ENCODE measurements around the gene PRXL2B.
"Not testable (repeated sequence)": the region's sequence is repeated elsewhere in the genome, so short reads cannot be mapped to it uniquely, and the experiment has no call there.

Gene PRXL2B

DNA sequence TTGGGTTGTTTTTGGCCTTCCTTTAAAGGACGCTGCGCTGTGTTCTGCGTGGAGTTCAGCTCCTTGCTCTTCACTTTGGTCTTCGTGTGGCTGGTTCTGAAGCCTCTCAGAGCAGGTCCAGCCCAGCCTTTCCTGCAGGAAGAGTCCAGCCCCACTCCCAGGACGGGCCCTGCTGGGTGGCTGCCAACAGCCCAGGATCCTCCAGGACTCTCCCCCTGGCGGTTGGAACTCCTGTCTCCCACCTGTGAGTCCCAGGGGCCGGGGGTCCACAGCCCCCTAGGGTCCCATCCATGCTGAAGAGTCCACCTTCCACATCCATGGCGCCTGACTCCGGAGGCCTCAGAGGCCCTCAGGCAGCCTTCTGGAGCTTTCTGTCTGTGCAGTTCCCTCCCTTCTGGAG is 35.0 kb upstream of the PRXL2B start:
- not testable (repeated sequence) for DNase-seq

- DNase-seq: no peak
Measured at GRCh38 chr1:2552189-2552588, 34.4 kb upstream of the PRXL2B start.

GRCh38 chr1:2553076-2553475 is 33.5 kb upstream of the PRXL2B start:
- DNase-seq: not testable (repeated sequence)

DNA sequence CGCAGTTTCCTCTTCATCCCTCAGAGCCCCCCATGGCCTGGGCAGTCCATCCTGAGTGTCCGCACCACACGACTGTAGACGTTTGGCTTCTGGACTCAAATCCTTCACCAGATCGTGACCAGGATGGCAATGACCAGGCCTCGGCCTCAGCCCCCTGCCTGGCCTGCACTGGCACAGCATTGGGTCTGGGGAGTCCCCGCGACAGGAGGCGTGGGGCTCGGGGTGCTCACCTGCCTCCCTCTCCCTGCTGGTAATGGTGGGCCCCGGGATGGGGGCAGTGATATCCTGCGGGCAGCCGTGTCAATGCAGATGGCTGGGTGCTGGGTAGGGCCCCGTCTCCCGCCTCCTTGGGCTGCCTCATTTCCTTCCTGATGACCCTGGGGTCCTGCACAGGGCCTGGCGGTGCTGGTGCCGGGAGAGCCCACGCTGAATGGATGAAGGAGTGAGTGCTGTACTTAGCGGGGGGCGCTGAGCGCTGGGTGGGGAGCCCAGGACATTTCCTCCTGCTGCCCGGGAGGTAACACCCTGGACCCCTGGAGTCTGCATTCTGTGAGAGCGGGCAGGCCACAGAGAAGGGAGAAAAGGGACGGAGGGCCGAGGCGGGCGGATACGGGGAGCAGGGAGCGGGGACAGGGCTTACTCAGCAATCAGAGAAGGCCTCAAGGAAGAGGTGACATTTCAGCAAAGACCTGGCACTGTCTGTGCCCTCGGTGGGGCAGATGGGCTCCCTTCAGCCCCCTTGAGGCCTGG is 32.5 kb upstream of the PRXL2B start:
- DNase-seq: no peak

DNA sequence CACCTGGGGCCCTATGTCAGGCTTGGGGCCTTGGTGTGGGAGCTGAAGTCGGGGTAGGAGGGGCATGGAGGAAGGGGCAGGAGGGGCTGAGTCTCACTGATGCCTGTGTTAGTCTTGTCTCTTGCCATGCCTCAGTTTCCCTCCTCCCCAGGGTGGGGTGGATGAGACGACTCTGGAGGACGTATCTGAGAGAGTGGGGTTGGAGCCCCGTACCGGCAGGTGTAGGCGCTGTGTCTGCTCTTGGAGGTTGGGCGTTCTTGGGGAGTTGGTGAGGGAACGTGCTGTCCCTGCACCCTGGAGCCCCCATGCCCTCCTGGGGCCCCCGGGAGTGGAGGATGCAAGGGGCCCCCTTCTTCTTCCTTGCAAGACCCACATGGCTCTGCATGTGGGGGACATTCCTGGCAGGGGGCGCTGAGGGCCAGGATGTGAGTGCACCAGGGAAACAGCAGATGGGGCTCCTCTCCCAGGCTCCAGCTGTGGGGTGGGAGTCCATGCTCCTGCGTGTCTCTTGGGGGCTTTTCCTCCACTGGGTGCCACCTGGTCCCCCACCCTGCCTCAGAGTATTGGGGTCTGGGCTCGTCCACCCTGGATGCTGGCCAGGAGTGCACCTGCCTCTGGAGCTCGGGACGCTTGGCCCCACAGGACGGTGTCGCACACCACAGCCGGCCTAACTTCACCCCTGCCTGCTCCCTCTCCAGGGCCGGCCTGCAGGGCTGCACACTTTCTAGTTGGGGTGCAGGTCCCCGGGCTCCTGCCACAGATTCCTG is 31.8 kb upstream of the PRXL2B start:
- peak; percentile 46 for DNase-seq

DNA sequence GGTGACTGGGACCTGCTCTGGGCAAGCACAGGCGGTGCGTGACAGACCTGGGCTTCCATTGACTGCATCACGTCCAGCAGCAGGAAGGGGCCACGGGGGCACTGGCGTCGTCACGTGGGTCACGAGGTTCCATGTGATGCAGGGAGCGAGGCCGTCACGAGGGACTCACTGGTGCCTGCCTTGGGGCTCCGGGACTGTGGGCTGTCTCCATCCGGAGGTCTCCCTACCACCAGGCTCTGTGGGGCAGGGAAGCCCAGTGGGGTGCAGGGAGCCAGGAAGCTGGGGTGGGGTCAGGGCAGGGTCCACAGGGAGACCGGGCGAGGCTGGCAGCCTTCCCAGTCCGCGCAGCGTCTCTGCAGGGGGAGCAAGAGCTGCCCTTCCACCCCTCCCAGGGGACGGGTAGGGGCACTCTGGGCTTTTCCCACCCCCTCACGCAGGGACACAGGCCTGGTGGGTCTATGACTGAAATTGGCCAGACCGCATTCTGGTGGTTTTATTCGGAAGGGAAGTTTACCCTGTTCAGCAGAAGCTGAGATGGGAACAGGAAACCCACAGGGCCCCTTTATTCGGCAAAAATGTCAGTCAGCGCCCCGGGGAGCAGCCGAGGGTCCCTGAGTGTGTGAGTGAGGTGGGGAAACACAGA is 30.8 kb upstream of the PRXL2B start:
- peak; percentile 87 for DNase-seq

DNA sequence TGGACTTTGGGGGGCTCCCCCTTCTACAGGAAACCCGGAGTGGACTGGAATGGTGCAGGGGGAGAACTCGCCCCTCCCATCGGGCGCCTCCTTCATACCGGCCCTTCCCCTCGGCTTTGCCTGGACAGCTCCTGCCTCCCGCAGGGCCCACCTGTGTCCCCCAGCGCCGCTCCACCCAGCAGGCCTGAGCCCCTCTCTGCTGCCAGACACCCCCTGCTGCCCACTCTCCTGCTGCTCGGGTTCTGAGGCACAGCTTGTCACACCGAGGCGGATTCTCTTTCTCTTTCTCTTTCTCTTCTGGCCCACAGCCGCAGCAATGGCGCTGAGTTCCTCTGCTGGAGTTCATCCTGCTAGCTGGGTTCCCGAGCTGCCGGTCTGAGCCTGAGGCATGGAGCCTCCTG is 30.3 kb upstream of the PRXL2B start, which contains the start of gene TNFRSF14:
TNFRSF14 (plus strand) TSS at position 95 of the 401 bp plus-strand sequence; CDS start at position 389, 294 bp downstream.
- DNase-seq: peak; percentile 68

GRCh38 chr1:2556678-2557481 is 29.7 kb upstream of the PRXL2B start:
- DNase-seq: no peak

DNA sequence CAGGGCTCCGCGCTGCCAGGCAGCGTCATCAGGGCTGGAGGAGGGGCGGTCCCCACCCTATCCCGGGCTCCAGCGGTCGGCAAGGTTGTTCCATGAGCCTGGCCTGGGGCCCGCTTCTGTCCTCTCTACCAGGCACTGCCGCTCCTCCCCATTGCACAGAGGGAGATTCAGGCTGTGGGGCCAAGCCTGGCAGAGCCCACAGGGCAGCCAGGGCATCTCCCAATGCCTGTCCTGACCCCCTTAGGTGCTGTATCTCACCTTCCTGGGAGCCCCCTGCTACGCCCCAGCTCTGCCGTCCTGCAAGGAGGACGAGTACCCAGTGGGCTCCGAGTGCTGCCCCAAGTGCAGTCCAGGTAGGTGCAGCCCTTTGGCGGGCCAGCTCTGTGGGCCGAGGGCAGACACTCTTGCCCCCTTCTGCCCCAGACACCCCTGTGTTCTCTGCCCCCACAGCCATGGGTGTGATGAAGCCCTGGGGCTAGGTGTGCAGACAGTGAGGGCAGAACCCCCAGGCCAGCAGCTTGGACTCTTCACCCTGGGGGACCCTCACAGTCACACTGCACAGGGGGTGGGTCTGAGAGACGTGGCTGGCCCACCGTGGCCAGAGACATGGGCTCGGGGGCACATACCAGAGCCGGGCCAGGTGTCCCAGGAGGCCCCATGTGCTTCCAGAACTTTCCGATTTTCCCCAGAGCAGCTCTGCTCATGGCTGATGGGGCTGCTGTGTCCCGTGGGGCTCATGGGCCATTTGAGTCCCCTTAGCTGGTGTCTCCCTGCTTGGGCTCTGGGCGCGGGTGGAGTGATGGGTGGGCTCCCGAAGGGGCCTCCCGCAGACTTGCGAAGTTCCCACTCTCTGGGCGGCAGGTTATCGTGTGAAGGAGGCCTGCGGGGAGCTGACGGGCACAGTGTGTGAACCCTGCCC is 28.8 kb upstream of the PRXL2B start:
- DNase-seq: no peak

DNA sequence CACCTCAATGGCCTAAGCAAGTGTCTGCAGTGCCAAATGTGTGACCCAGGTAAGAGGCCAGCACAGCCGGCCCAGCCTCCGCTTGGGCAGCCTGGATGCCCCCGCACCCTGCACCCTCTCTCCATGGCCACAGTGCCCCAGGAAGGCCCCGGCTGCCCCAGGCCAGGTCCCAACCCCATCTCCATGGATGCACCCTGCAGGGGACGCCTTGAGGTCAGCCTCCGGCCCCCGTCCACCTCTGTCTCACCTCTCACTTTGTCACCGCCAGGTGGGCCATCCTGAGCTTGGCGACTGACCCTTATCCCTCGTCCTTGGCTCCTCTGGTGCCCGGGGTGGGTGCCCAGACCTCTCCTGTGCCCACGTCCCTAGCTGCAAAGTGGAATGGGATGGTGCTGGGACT is 28.2 kb upstream of the PRXL2B start:
- no peak for DNase-seq

- DNase-seq: no peak
Measured at GRCh38 chr1:2558861-2559260, 27.7 kb upstream of the PRXL2B start.

DNA sequence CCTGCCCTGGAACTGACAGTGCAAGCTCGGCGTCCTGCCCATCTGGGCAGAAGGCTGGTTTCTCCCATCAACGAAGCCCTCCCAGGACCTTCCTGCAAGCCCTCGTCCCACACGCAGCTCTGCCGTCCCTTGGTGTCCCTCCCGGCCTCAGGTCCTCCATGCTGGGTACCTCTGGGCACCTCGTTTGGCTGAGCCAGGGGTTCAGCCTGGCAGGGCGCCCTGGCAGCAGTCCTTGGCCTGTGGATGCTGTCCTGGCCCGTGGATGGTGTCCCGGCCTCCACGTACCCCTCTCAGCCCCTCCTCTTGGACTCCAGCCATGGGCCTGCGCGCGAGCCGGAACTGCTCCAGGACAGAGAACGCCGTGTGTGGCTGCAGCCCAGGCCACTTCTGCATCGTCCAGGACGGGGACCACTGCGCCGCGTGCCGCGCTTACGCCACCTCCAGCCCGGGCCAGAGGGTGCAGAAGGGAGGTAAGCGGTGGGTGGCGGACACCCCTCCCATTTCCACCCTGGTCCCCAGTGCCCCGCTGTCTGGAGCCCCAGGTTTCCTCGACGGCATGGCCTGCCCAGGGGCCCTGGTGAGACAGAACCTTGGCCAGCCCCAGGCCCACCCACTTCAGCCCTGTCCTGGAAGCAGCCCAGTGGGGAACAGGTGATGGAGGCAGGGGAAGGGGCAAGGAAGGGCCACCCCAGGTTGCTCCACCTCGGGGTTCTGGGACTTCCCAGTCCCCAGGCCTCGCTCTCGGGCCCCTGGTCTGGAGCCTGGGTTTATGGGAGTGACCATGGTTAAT is 26.9 kb upstream of the PRXL2B start:
- no peak for DNase-seq

DNA sequence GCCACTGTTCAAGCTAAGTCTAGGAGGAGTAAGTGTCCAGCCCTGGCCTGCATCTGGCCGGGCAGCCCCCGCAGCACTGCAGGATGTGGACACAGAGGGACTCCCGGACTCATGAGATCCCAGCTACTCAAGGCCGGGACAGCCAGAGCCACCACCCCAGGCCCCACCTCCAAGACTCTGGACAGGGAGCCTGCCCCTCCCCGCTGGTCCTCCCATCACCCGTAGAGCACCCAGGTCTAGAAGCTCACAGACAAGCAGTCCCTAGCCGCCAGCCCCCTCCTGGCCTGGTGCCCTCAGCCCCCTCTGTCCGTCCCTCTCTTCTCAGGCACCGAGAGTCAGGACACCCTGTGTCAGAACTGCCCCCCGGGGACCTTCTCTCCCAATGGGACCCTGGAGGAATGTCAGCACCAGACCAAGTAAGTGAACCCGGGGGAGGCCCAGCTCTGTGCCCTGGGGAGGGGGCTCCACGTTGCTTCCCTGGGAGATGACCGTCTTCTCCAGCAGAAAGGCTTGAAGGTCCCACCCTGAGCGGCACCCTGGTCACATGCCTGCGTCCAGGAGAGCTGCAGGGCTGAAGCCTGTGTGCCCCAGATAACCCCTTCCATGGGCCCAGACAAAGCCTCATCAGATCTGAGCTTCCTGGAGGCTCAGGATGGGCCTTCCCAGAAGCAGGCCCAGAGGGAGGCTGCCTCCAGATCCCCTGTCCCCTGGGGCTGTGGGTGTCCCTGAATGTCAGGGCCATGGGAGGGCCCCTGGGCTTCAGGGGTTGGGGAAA is 26.1 kb upstream of the PRXL2B start:
- DNase-seq: no peak

DNA sequence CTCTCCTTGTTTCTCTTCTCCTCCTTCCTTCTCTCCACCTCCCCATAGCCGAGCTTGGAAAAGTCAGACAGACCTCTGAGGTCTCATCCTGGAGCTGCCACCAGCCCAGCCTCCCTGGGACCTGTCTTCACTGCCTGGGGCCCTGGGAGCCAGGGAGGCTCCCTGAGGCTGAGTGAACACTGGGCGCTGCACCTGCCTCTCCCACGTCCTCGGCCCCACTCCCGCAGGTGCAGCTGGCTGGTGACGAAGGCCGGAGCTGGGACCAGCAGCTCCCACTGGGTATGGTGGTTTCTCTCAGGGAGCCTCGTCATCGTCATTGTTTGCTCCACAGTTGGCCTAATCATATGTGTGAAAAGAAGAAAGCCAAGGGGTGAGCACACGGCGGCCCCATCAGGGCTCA is 25.1 kb upstream of the PRXL2B start:
- no peak for DNase-seq

DNA sequence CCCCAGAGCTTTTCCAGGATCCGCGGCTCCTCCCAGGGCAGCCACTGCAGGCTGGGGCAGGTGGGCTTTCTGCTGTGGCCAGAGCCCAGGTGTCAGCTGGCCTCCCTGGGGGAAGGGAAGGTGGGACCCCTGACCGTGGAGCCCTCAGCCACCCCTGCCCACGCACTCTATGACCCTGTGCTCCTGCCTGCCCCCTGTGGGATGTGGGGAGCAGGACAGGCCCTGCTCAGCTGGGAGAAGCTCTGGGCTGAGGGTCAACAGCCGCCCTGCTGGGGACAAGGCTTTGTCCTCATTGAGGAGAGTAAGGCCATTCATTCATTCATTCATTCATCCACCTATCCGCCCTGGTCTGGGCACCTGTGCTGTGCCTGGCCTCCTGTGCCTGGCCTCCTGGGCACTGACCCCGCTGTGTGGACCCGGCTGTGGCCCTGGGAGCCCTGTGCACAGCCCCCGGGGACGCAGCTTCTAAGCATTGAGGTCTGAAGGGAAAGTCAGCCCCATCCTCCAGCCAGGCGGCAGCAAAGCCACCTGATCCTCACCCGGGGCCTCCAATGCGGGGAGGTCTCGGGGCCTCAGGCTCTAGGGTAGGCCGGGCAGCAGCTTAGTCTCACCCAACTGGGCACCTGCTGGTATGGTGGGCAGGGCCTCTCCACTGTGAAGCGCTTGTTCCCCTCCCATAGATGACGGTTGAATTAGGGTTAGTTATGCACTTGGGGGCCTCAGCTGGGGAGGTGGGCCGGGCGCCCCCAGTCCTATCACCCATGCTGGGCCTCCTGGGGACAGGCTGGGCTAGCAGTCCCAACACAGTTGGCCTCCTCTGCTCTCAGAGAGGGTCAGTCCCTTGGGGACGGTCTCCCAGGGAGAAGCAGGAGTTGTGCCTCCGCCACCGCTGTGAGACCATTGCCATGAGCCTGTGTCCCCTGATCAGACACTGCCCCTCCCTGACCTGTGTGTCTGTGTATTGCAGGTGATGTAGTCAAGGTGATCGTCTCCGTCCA is 24.4 kb upstream of the PRXL2B start:
- DNase-seq: no peak

- no peak for DNase-seq
Measured at GRCh38 chr1:2563205-2563604, 23.4 kb upstream of the PRXL2B start.

- no peak for DNase-seq
Measured at GRCh38 chr1:2564006-2564814, 22.4 kb upstream of the PRXL2B start.

DNA sequence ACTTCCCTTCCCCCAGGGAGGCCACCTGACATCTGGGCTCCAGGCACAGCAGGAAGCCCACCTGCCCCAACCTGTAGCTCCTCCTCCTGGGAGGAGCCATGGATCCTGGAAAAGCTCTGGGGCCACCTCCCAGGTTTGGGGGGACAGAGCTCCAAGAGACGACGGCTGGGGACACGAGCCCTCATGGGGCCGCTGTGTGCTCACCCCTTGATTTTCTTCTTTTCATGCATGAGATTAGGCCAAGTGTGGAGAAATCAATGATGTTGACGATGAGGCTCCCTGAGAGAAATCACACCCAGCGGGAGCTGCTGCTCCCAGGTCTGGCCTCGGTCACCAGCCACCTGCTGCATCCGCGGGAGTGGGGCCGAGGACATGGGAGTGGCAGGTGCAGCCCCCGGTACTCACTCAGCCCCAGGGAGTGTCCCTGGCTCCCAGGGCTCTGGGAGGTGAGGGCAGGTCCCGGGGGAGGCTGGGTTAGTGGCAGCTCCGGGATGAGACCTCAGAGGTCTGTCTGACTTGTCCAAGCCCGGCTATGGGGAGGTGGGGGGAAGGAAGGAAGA is 21.7 kb upstream of the PRXL2B start:
- no peak for DNase-seq
